ENCODE measurements around the gene PGM5.
"Not testable (repeated sequence)": the region's sequence is repeated elsewhere in the genome, so short reads cannot be mapped to it uniquely, and the experiment has no call there.

Gene PGM5

DNA sequence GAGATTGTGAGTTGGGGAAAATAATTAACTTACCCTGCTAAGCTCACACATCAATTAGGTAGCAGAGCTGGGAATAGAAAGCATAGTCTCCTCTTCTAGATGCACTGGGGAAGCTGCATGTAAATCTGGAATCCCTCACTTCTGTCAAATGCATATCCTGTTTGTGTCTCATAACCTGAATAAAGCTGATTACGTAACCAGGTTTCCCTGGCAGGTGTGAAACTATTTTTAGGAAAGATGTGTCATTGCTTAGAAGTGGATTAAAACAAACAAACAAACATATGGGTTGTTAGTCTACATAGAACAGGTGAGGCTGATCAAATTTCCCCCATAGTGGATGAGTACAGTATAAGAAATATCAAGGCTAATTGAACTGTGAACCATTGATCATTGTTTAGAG lies 27.5 kb downstream of the PGM5 start:
- DNase-seq: not testable (repeated sequence)

DNA sequence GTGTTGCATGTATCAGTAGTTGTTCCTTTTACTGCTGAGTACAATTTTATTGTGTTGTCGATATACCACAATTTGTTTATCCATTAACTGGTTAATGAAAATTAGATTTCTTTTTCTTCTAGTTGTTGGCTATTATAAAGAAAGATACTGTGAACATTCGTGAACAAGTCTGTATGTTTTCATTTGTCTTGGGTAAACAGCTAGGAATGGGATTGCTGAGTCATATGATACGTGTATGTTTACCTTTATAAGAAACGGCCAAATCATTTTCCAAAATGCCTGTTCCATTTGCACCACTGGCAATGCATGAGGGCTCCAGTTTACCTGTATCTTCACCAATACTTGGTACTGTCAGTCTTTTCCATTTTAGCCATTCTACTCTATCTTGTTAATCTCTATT lies 33.1 kb downstream of the PGM5 start:
- not testable (repeated sequence) for DNase-seq

DNA sequence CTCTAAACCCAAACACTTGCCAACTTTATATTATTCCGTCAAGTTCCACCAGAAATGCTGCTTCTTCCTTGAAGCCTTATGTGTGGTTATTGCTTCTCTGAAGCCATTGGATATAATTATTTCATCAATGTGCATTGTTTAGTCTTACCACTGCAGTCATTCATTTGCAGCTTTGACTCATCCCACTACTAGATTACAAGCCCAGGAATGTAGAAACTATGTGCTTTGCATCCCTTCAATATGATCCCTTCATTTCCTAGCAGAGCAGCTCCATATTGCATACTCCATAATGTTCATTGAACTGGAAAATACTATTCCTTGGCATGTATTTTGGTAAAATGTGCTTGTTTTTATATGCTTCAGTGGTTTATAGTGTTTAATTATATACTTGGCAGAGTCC lies 34.3 kb downstream of the PGM5 start:
- DNase-seq: not testable (repeated sequence)

DNA sequence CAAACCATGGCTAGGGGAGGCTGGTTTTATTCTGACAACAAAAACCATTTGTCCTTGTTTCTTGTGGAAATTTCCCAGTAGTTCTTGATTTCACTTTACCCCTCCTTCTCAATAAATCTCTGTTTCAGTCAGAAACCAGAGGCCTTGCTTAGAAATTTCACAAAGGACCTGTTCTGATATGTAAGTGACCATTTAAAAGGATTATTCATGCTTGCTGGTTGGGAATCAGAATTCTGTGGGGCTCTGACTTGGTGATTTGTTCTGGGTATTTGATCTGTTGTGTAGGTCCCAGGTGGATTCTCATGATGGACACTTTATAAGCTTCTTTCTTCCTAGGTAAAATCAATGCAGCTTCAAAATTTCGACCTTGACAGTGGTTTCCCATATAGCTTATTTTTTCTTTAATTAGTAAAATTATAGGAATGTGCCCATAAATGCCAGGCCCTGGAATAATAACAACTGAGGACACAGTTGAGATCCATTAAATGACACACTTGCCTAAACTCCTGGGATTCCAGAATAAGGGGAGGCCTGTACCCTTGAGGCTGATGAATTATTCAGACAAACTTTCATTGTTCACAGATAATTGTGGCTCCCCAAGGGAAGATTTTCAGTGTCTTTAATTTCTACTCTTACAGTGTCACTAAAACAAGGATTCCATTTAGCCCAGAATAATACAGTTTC lies 40.1 kb downstream of the PGM5 start:
- not testable (repeated sequence) for DNase-seq

DNA sequence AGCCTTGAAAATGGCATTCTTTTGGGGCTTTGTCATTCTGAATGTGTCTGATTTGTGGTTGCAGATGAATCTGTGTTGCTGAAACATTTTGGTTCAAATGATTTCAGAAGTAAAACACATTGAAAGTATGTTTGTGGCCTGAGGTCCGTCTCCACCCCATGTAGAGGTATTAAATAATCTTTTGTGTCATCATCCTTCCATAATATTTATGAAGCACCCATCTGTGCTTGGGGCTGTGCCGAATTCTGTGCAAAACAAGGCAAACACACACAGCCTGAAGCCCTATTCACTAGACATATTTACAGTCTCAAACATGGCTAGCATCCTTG lies 40.6 kb downstream of the PGM5 start:
- DNase-seq: not testable (repeated sequence)

DNA sequence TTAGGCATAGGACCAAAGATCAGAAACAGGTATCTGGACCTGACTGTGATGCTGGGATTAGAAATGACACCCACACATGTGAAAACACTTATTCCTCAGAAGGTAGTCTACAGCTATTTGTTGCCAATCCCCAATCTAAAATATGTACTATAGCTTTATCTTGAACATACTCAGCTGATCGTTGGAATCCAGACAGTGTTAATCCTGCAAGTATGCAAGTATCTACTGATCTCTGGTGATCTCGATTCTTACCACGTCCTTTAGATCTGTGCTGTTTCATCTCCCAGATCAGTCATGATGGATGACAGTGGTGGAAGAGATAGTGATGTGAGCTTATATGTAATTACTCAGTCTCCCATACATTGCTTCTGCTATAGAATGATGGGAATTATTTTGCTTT lies 41.4 kb downstream of the PGM5 start:
- DNase-seq: not testable (repeated sequence)

DNA sequence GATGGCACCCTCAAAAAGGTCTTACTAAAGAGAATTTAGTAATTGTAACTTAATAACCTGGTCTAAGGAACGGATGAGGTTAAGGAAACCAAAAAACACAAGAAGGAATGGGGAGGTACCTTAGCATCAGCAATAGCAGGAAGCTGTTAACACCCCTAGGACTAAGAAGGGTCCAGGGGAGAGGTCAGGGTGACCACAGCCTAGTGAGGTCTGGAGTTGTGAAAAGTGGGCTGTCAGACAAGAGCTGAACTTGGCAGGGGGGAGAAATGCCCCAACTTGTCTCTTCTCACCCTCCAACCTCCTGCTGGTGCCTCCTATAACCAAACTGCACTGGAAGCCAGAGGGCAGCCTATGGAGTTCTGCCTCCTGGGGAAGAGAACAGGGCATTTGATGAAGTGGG lies 41.9 kb downstream of the PGM5 start:
- DNase-seq: not testable (repeated sequence)

DNA sequence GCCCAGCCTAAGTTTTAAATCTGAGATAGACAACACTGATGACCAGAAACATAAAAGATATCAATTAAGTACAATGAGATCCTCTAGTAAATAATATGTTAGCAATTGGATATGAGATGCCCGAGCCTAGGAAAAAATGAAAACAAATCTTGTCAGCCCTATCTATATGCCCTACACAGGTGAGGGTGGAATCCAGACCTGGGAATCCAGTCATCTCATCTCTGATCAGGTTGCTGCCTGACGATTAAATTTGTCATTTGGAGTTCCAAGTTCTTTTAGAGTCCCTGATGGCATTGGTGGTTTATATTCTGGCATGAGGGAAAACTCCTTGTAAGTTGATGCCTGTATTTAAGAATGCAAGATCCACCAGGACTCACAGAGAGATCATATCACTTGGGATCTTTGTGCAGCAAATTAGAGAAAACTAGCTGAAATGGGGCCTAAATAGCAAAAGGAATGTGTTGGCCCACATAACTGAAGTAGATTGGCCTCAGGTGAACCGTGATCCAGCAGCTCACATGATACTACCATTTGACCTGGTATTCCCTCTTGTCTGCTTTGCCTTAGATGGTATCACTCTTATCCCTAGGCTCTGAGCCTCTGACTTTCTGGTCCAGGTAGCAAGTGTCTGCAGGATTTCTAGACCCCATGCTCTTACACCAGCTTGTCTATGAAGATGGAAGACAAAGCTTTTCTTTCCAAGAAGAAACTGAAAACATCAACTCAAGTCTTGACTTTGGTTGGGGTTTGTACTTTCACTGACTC lies 48.2 kb downstream of the PGM5 start:
- not testable (repeated sequence) for DNase-seq

DNA sequence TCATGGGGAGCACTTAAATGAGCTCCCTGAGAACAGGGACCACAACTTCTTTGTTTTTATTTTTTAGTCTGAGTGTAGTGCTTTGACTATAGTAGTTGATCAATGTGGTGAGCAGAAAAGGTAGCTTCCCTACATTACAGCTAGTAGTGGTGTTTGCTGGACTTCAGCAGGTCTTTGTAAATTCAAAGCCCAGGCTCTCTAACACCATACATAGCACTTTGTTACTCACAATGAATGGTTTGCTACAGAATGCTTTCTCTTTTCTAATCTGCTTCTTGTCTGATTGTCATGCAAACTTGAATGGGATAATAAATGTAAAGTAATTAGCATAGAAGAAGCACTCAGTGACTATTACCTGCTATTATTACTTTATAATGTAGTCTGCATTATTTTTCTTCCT lies 55.5 kb downstream of the PGM5 start:
- DNase-seq: not testable (repeated sequence)

DNA sequence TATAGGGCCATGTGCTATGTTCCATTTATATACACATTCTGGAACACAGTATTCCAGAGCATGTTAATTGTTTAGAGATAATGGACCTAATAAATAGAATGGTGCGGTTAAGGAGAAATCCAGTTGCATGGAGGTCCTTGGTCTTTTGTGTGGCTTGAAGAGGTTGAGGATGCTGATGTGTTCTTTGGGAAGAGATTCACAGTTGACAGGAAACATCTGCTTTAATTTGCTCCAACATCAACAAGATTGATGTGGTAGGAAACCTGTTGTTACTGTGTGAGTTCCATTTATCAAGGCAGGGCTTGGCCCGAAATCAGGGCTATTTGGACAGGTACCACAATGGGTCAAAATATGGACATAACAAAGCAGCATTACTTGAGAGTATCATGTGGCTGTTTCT lies 56.3 kb downstream of the PGM5 start:
- DNase-seq: not testable (repeated sequence)

DNA sequence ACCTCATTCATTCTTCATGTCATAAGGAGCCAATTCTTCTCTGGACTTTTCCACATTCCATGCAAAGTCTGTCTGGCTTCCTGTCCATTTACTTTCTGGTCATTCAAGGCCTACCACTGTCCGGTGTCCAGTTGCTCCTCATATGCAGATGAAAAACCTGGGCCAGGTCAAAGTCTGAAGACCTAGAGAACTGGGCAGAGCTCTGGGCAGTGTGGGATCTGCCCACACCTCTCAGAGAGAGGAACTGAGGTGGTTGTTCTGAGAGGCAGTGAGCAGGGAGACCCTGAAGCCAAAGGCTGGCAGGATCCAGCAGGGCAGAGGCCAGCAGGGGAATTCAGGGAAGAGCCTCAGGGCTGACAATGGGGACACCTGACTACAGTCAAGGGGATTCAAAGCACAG lies 58.7 kb downstream of the PGM5 start:
- not testable (repeated sequence) for DNase-seq

DNA sequence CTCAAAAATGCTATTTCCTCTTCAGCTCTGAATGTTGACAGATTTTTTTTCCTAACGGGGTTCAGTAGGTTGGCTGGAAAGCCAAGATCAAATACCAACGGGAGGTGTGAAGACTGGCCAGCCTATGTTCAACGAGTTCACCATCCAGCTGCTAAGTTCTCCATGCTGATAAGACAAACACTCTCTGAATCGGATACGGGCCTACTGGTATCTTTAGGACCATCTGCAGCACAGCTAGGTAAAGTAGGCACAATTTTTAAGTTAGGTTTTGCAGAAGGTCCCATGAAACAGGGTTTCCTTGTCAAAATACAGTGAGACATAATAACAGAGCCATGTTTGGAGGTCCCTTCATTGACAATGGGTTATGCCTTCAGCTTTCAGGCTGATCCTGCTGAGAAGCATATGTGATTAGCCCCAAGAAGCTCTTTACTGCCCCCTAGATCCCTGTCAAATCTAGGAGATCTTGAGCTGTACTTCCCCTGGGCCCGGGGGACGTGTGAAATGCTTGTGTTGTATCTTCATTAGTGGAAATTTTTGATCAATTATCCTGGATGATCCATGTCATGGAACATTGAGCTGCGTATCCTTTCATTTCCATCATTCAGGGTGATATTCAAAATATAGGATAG lies 60.6 kb downstream of the PGM5 start:
- DNase-seq: no peak

DNA sequence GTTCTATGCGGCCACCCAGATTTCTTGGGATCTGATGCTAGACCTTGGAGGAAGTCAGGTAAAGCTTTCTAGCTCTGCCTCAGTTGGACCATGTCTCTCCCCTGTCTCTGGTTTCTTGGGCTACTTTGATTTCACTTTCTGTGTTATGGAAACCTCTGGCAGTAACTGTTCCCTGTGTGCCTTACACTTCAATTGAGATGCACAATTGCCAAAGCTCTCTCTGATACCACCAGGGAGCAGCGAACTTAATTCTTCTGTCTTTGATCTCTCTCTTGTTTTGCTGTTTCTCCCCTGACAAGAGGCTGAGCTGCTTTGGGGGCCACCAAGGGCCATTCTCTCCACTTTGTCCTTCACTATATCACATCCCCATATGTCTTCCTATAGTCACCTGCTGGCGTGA lies 61.4 kb downstream of the PGM5 start:
- DNase-seq: no peak

DNA sequence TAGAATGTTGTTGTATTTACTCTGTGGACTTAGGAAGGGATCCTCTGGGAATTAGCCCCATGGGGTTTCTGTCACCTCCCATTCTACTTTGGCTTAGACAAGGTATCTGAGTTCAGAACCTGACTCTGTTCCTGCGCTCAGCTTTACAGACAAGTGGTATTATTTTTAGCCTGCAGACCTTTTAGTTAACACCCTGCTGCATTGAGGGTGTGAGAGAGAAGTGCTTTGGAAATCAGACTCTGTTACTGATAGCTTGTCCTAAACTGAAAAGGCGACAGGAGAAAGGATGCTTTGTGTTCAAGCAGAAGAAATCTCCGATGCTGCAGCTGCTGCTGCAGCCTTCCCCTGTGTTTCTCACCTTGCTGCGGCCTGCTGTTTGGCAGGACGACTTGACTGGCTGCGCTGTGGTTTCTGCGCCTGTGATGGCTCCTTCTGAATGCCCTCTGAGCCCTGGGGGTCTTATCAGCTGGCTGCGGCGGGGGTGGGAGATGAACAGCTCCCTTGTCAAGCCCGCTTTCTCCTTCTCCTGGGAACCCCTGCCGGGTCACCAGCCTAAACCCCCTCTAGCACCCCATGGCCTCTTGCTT lies 61.9 kb downstream of the PGM5 start:
- DNase-seq: no peak

DNA sequence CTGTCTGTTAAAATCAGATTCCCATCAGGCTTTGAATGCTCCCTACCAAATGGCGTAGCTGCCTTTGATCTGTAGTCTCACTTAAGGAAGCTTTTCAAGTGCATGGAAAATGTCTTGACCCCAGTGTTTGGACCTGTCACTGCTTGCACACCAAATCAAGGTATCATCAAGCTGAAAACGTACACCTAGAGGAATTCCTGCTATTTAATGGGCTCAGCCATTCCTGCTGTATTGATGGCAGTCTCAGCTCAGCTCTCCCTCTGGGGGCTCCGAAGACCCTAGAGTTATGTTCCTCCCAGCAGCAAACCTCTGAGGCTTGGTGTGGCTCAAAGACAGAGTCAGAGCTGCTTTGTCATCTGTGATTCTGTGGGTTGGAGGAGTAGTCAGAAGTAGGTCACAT lies 63.5 kb downstream of the PGM5 start:
- DNase-seq: no peak

DNA sequence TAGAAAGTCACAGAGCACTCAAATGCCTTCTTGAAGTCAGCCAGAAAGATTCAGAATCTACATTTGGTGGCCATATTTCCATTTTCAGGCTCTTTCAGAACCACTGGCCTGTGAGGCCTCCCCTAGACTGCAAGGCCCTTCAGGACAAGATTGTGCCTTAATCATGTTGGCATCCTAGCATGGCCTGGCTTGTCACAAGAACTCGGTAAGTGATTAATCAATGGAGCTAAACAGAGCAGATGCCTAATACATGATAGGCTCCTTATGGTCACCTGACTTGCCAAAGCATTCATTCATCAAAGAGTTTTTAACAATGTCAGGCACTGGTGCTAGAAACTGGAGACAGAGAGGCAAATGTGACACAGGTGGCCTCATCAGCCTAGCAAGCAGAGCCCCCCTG lies 70.3 kb downstream of the PGM5 start:
- DNase-seq: no peak

DNA sequence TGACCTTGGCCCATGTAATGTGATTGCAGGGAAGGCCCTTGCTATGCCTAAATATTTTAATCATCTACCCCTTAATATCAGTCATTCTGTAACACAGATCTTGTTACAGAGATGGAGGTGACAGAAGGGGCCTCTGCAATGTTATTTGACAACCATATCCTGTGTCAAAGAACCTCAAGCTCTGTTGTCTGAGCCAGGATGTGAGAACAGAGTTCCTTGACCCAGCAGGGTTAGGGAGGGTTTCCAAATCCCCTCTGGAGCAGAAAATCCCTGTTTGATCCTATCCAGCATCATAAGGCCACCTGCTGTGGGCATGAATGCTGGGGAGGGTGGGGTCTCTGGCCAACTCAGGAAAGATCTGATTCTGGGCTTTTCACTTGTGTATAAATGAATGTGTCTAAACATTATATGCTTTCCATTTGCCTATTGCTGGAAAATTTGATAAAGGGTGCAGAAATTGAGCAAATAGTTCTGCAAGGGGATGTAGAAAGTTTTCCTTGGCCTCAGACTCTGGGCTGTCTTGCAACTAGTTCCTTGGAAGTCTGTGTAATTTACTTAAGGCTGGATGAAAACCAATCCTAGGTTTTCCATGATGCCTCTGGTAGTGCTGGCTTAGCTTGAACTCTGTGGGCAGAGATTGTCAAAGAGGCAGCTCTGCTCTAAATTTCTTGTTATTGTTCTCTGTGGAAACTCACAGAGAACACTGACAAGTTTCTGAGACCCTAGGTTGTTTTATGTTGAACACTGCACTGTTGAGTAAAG lies 71.0 kb downstream of the PGM5 start:
- DNase-seq: no peak

DNA sequence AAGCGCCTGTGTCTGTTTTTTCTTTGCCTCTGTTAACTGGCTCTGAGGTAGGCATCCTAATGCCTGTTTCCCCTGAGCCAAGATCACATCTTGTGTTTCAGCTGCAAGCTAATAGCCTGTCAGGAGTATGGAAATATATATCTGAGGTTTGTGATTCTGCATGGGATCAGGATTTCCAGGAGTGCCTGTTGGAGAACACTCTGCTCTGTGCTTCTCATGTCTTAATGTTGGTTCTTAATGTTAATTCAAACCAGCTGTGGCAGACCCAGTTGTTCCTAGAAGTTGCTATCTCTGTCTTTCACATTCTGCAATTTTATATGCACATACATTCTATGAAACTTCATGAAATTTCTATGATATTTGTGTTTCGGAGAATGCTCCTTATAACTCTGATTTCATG lies 72.1 kb downstream of the PGM5 start:
- DNase-seq: no peak

DNA sequence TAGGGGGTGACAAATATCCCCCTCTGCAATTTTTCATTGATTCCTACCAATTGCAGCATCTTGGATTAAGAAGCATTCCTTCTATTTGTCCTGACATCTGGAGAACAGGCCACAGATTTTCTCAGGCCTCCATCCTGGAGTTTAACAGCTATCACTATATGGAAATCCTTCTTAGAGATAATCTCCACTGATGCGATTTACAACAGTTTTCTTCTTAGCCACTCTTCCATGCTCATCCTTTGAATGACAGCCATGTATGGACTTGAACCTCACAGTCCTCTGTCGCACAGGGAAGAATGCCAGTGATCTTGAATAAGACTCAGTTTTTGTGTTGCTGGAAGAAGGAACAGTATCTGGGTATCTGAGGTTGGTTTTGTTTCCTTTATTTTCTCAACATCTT lies 73.2 kb downstream of the PGM5 start:
- DNase-seq: no peak

DNA sequence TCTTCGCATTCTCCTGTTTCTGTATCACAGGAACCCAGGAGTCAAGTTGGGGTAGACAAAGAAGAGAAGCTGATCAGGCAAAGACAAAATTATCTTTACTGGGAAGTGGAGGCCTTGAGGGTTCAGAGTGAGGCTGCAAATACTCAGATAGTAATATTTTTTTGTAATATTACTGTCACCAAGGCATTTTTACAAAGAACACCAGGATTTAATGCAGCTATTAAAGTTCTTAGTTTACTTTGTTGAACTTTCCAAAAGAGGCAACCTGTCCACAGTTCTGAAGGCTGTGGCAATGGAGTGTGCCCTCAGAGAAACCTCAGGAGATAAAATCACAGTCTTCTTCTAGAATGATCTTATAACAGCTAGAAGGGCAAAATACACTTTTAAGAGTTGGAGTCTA lies 74.9 kb downstream of the PGM5 start:
- DNase-seq: no peak

DNA sequence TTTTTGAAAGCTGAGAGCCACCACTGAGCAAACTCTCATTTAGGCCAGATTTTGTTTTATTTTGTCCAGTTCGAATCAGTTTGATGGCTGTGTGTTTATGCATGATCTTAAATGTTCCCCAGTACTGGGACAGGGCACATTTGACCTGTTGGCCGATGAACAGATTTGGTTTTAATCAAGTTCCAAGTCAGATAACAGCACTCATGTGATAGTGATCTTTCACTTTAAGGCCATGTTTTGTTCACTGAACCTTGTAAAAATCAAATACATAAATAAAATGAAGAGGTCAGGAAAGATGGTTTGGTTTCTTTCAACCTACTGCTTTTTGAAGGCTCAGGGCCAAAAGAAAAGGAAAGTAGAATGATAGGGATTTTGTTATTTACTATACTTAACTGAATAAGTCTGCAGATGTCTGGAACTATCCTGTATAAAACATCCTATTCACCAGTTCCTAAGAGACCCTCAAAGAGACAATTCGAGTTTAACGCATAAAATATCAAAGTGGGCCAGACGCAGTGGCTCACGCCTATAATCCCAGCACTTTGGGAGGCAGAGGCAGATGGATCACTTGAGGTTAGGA lies 77.2 kb downstream of the PGM5 start:
- DNase-seq: no peak

DNA sequence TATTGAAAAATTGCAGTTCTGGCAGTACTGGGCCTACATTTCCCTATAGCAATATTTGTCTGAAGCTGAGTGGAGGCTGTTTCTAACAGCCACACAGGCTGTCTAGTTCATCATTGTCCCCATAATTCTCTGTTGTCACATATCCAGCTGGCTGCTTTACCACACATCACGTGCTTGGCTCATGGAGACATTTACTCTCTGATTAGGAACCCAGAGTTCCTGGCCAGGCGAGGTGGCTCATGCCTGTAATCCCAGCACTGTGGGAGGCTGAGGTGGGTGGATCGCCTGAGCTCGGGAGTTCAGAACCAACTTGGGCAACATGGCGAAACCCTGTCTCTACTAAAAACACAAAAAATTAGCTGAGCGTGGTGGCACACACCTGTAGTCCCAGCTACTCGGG lies 81.4 kb downstream of the PGM5 start:
- DNase-seq: no peak

DNA sequence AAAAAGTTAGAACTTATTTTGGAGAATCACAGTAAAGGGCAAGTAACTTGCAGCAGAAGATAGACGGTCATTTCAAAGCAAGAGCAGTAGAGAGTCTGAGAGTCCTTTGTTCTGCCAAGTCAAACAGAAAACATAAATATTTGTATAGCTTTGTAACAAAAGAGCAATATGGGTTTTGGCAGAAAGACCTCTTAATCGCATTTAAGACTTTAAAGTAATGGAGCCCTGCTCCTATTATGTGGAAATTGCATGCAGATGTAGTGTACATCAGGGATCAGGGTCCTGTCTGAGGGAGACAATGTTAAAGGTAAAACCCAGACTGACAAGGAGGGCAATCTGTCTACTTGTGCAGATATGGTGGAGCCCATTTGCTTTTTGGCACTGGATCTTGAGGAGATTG lies 87.2 kb downstream of the PGM5 start:
- DNase-seq: no peak
